Activated CD8-positive, alpha-beta memory T cell treated with anti-CD3 and anti-CD28 coated beads for 4 hours (primary cell): ENCODE measurements around the gene ALB.
"Not testable (repeated sequence)": the region's sequence is repeated elsewhere in the genome, so short reads cannot be mapped to it uniquely, and the experiment has no call there.

Source experiments
- DNase-seq, 2 donors: peaks; one replicate each; pipeline ENCODE4 v3.0.0-alpha.2; 2020; ENCODE audit warnings: low read depth in 2 of 2

ALB gene

GRCh38 chr4:73404042-73404441, at the start of gene ALB:
Gene ALB (plus strand): TSS chr4:73404287. CDS start chr4:73404328, 41 bp downstream.
- DNase-seq = no peak

- DNase-seq = not testable (repeated sequence)
Measured at GRCh38 chr4:73357174-73357573, 46.9 kb upstream of the ALB start.

- not testable (repeated sequence) for DNase-seq
Measured at GRCh38 chr4:73369506-73370199, 34.4 kb upstream of the ALB start.

- DNase-seq = no peak
Measured at GRCh38 chr4:73375328-73375741, 28.8 kb upstream of the ALB start.

GRCh38 chr4:73376251-73376650, 27.8 kb upstream of the ALB start:
- DNase-seq = no peak

DNA sequence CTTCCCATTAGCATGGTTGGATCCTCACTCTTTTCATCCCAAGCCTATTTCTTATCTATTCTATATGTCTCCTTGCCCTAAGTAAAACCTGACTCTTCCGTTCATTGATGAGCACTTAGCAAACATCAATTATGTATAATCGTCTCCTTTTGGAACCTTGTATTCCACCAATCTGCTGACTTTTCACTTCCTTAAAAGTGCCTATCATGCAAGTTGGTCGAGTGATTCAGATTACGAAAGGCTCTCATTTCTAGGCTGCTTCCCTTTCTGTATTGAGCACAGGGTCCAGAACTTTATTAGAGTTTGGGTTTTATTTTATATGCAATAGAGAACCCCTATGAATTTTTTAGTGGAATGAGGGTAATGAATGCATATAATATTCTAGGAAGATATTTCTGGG, 27.1 kb upstream of the ALB start:
- no peak for DNase-seq

GRCh38 chr4:73378887-73379286, 25.2 kb upstream of the ALB start:
- no peak for DNase-seq

DNA sequence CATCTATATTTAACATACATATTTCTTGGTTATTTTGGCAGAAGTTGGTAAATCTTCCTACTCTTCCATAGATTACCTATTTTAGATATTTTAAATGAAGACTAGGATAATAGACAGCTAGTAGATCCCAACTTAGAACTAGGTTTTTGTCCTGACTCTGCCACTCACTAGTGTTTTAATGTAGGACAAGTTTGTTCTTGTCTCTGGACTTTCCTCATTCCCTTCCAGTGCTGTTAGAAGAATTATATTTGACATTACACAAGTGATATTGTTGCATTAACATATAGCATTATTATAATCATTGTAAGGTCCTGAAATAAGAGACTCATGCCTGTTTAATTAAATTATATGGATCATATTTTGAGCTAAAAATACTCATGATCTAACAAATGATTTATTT, 24.1 kb upstream of the ALB start:
- no peak for DNase-seq

DNA sequence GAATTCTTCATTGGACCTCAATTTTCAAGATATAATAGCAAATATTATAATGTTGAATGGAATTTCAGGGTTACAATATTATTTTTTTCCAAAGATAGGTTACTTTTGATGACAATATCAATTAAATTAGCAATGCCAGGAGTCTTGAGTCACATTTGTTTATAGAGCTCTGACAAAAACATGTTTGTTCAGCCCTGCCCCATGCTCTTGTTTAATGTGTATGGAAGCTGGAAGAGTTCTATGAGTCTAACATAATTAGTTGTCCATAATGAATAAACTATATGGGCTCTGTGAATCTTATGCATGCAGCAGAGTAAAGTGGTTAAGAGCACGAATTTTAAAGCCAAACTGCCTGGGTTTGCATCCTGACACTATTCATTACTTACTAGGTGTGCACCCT, 22.9 kb upstream of the ALB start:
- DNase-seq = no peak

GRCh38 chr4:73383452-73383851, 20.6 kb upstream of the ALB start:
- no peak for DNase-seq

GRCh38 chr4:73387552-73387951, 16.5 kb upstream of the ALB start:
- DNase-seq = no peak

GRCh38 chr4:73388887-73389286, 15.2 kb upstream of the ALB start:
- DNase-seq = no peak

GRCh38 chr4:73389663-73390062, 14.4 kb upstream of the ALB start:
- not testable (repeated sequence) for DNase-seq

DNA sequence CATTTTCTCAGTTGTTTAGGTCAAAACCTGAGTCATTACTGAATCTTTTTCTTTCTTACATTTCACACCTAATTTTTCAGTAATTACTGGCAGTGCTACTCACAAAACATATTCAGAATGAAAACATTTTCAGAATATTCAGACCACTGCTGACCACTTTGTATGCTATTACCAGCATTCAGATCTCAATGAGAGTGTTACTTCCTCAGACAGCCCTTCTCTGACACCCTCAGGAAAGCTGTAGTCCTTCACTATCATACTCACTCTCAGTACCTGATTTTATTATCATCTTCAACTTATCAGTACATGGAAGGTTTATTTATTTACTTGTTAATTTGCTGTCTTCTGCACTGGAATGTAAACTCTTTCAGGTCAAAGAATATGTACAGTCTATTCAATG, 12.3 kb upstream of the ALB start:
- no peak for DNase-seq

DNA sequence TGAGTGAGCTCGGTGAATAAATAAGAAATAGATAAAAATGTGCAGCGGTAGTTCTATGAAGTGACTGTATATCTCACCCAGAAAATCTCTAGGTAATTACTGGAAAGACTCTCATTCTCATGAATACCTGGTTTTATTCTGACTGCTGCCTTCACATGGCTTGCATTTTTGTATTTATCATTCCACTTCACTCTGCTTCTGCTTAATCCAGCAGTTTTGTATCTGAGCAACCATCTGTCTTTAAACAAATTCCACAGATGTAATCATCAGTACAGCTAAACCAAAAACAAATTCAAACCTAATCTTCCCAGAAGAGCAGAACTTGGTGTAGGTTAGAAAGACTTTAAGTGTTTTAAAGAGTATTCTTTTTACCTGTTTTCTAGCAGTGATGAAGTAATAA, 11.2 kb upstream of the ALB start:
- DNase-seq = no peak

DNA sequence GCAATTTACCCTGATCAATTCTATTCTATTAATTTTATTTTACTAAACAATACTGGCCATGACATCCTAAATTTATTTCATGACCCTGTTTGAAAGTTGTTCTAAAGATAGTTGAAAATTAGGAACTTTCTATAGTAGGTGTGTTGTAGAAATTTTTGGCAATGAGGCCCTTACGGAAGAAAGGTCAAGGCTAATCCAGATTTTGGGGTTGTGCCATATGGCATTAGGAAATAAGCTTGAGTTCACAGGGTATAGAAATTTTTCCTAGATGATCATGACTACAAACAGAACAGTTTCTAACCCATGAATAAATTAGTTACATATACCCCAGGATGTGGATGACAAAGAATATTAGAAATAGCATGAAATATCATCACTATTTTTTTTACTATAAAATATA, 7.8 kb upstream of the ALB start:
- DNase-seq = no peak

DNA sequence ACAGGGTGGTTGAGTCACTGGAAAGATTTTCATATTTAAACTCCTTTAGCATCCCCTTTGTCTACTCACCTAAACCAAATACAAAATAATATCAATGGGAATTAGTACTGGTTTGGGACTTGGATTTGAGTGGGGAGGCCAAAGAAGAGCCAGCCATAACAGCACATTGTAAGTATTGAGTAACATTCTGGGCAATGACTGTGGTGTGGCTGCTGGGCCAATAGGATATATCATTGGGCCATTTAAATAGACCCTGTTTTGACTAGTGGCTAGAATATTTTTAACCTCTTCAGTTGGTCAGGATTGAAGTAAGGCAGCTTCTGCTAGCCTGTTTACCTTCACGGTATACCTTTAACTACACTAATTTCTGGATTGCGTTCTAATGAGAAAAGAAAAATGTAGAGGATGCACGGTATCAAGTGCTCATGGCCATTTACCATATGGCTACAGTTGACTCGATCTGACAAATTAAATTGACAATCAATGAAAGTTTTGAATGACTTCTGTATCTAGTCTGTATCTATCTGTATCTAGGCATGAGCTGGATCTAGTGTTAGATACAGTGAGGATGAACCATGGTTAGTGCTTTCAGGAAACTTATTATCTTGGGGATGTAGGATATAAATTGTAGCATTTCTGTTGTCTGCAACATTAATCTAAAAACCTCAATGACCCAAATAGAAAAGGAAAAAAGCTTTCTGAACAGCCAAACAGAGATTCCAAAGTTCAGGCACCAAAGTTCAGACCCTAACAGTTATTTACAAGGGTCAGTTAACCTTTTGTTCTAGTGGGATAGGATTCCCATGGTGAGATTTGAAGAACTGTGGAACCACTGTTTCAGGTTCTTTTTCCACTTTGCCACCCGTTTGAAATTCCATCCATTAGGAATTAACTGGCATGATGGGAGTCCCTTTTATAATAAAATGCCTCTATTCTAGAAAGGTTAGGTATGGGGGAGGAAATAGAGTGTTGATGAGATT, 6.8 kb upstream of the ALB start:
- DNase-seq = no peak

DNA sequence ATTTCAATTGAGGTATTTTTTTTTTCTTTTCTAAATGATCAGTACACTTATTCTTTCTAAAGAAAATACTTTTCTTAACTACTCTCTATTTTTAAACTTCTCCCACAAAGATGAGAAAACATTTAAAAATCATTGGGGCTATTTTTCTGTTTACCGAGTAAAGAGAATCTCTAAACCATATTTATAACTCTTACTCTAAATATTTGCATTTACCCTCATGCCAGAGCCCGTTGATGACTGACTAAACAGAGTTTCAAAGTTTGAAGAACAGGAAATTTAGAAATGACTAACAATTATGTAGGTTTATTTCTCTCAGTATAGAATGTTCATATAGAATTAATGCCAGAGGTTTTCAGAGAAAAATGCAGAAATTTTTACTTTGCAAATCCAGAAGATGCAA, 2.7 kb upstream of the ALB start:
- no peak for DNase-seq

GRCh38 chr4:73404457-73404856, 370 bp downstream of the ALB start:
- no peak for DNase-seq

DNA sequence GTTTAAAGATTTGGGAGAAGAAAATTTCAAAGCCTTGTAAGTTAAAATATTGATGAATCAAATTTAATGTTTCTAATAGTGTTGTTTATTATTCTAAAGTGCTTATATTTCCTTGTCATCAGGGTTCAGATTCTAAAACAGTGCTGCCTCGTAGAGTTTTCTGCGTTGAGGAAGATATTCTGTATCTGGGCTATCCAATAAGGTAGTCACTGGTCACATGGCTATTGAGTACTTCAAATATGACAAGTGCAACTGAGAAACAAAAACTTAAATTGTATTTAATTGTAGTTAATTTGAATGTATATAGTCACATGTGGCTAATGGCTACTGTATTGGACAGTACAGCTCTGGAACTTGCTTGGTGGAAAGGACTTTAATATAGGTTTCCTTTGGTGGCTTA, 1.1 kb downstream of the ALB start:
- no peak for DNase-seq

- no peak for DNase-seq
Measured at GRCh38 chr4:73406548-73406875, 2.4 kb downstream of the ALB start.

GRCh38 chr4:73407227-73407673, 3.2 kb downstream of the ALB start:
- DNase-seq = no peak
